ENCODE data around the gene EFCAB5.

Gene EFCAB5

DNA sequence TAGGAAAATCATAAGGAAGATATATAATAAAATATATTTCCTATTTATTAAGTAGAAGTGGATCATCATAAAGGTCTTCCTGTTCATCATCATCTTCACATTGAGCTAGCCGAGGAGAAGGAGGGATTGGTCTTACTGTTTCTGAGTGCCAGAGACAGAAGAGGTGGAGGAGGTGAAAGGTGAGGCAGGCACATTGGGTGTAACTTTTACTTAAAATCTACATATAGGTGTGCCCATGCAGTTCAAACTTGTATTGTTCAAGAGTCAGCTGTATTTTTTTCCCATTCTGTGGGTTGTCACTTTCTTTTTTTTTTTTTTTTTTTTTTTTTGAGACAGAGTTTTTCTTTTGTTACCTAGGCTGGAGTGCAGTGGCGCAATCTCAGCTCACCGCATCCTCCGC is 210.0 kb downstream of the EFCAB5 start:
- Histone ChIP-seq H3K27me3 (ENCODE audit: control insufficient read depth, insufficient read depth, low read length) (no peaks in the 10 kb centered on the region), H3K36me3 (ENCODE audit: control insufficient read depth, insufficient read depth, low read length) (no peaks in the 10 kb centered on the region), H3K4me3 (ENCODE audit: low read depth, low read length) (no peak overlapping the region), H3K79me2 (peaks cover 30% of the 10 kb centered on the region), H3K4me2 (ENCODE audit: low read length) (no peak overlapping the region), H3K9ac (no peak overlapping the region), H3K27ac (no peak overlapping the region), H2AFZ (no peak overlapping the region), H3K4me1 (no peaks in the 10 kb centered on the region), H3K9me3 (ENCODE audit: control insufficient read depth, low read length) (no peaks in the 10 kb centered on the region)
- TF ChIP-seq, protein P1, sequence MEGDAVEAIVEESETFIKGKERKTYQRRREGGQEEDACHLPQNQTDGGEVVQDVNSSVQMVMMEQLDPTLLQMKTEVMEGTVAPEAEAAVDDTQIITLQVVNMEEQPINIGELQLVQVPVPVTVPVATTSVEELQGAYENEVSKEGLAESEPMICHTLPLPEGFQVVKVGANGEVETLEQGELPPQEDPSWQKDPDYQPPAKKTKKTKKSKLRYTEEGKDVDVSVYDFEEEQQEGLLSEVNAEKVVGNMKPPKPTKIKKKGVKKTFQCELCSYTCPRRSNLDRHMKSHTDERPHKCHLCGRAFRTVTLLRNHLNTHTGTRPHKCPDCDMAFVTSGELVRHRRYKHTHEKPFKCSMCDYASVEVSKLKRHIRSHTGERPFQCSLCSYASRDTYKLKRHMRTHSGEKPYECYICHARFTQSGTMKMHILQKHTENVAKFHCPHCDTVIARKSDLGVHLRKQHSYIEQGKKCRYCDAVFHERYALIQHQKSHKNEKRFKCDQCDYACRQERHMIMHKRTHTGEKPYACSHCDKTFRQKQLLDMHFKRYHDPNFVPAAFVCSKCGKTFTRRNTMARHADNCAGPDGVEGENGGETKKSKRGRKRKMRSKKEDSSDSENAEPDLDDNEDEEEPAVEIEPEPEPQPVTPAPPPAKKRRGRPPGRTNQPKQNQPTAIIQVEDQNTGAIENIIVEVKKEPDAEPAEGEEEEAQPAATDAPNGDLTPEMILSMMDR (IDR thresholded peaks at IDR 0.05), result no peak

GRCh38 chr17:30153463-30153862 is 212.0 kb downstream of the EFCAB5 start:
- Histone ChIP-seq H3K4me1 (no peaks in the 10 kb centered on the region), H3K4me2 (ENCODE audit: low read length) (no peak overlapping the region), H3K36me3 (ENCODE audit: control insufficient read depth, insufficient read depth, low read length) (no peaks in the 10 kb centered on the region), H3K9me3 (ENCODE audit: control insufficient read depth, low read length) (no peaks in the 10 kb centered on the region), H3K9ac (no peak overlapping the region), H3K4me3 (ENCODE audit: low read depth, low read length) (no peak overlapping the region), H3K27ac (no peak overlapping the region), H2AFZ (no peak overlapping the region), H3K27me3 (ENCODE audit: control insufficient read depth, insufficient read depth, low read length) (no peaks in the 10 kb centered on the region), H3K79me2 (peaks cover 40% of the 10 kb centered on the region)
- TF ChIP-seq, protein P1 (IDR thresholded peaks at IDR 0.05), result no peak

- no peak overlapping the region for H3K4me2 ChIP-seq (ENCODE audit: low read length)
- no peak overlapping the region for H3K27ac ChIP-seq
- H3K36me3 ChIP-seq (ENCODE audit: control insufficient read depth, insufficient read depth, low read length), result no peaks in the 10 kb centered on the region
- no peak overlapping the region for H3K9ac ChIP-seq
- H3K9me3 ChIP-seq (ENCODE audit: control insufficient read depth, low read length), result no peaks in the 10 kb centered on the region
- H3K79me2 ChIP-seq, result peaks cover 50% of the 10 kb centered on the region
- H2AFZ ChIP-seq, result no peak overlapping the region
- no peaks in the 10 kb centered on the region for H3K27me3 ChIP-seq (ENCODE audit: control insufficient read depth, insufficient read depth, low read length)
- H3K4me1 ChIP-seq, result no peaks in the 10 kb centered on the region
- no peak overlapping the region for H3K4me3 ChIP-seq (ENCODE audit: low read depth, low read length)
- TF ChIP-seq, protein P1 (IDR thresholded peaks at IDR 0.05), result no peak
These were observed 214.0 kb downstream of the EFCAB5 start for GRCh38 chr17:30155389-30155788.
